ENCODE results near the gene SNRPN.
"Not testable (repeated sequence)": the region's sequence is repeated elsewhere in the genome, so short reads cannot be mapped to it uniquely, and the experiment has no call there.

Gene SNRPN

DNA sequence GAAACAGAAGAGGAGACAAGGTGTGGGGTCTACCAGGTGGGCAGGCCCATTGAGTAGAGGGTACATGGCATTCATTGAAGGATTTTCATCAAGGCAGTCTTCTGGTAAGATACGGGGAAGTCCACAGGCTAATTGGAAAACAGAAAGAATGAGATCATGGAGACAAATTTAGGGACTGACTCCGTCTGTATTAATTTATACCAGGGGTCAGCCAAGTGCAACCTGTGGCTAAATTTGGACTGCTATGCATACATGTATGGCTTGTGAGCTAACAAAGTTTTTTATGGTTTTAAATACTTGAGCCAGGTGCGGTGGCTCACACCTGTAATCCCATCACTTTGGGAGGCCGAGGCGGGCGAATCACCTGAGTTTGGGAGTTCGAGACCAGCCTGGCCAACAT, 21.1 kb upstream of the SNRPN start:
- no peak for DNase-seq (ENCODE audit: low read depth)
- TF ChIP-seq, protein P1, sequence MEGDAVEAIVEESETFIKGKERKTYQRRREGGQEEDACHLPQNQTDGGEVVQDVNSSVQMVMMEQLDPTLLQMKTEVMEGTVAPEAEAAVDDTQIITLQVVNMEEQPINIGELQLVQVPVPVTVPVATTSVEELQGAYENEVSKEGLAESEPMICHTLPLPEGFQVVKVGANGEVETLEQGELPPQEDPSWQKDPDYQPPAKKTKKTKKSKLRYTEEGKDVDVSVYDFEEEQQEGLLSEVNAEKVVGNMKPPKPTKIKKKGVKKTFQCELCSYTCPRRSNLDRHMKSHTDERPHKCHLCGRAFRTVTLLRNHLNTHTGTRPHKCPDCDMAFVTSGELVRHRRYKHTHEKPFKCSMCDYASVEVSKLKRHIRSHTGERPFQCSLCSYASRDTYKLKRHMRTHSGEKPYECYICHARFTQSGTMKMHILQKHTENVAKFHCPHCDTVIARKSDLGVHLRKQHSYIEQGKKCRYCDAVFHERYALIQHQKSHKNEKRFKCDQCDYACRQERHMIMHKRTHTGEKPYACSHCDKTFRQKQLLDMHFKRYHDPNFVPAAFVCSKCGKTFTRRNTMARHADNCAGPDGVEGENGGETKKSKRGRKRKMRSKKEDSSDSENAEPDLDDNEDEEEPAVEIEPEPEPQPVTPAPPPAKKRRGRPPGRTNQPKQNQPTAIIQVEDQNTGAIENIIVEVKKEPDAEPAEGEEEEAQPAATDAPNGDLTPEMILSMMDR (conservative IDR thresholded peaks at IDR 0.05; ENCODE audit: low read depth, low read length): no peak
- H3K4me3 ChIP-seq (ENCODE audit: low read length): no peak overlapping the region

DNA sequence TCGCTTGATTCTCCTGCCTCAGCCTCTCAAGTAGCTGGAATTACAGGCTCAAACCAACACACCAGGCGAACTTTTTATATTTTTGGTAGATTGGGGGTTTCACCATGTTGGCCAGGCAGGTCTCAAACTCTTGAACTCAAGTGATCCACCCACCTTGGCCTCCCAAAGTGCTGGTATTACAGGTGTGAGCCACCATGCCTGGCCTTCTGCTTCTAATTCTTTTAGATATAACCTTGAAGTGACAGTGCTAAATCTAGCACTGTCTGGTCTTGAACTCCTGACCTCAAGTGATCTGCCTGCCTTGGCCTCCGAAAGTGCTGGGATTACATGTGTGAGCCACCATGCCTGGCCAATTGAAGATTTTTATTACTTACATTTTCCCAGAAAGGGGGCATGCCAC, 16.6 kb upstream of the SNRPN start:
- H3K4me3 ChIP-seq (ENCODE audit: low read length); DNase-seq (ENCODE audit: low read depth): not testable (repeated sequence)

DNA sequence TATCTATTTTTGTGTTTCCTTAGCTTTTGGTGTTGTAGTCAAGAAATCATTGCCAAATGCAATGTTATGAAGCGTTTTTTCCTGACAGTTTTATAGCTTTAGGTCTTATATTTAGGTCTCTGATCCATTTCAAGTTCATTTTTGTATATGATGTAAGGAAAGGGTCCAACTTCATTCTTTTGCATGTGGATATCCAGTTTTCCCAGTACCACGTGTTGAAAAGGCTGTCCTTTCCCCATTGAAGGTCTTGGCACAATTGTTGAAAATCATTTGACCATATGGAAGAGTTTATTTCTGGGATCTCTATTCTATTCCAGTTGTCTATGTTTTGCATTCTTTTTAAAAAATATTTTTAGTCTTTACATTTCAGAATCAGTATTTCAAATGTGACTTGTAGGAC, 14.6 kb upstream of the SNRPN start:
- TF ChIP-seq, protein P1 (conservative IDR thresholded peaks at IDR 0.05; ENCODE audit: low read depth, low read length): no peak
- no peak overlapping the region for H3K4me3 ChIP-seq (ENCODE audit: low read length)
- no peak for DNase-seq (ENCODE audit: low read depth)

DNA sequence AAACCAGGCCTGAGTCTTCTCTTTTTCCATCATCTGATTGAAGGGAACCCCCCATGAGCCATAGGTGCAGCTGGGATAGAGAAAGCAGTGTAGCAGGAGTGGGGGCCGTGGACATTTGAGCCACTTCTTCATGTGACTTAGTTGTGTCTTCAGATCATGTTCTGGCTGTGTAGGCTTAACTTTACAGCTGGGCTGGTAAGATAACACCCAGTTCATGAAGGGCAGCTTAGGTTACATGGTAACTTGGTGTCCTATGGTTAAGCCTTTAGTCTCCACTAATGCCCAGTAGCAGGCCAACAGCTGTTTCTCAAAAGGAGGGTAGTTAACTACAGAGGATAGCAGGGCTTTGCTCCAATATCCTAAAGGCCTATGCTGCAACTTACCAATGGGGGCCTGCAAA, 11.4 kb upstream of the SNRPN start:
- H3K4me3 ChIP-seq (ENCODE audit: low read length): no peak overlapping the region
- TF ChIP-seq, protein P1 (conservative IDR thresholded peaks at IDR 0.05; ENCODE audit: low read depth, low read length): no peak
- no peak for DNase-seq (ENCODE audit: low read depth)

DNA sequence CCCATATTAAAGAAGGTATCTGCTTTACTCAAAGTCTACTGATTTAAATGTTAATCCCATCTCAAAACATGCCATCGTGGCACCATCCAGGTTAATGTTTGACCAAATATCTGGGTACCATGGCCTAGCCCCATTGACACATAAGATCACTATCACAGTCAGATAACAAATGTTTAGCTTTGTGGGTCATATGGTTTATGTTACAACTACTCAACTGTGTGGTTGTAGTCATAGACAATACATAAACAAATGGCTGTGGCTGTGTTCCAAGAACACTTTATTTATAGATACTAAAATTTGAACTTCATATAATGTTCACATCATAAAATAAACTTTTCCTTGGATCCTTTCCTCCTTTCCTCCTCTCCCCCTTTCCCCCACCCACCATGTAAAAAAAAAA, 9.8 kb upstream of the SNRPN start:
- no peak overlapping the region for H3K4me3 ChIP-seq (ENCODE audit: low read length)
- TF ChIP-seq, protein P1 (conservative IDR thresholded peaks at IDR 0.05; ENCODE audit: low read depth, low read length): no peak
- no peak for DNase-seq (ENCODE audit: low read depth)

DNA sequence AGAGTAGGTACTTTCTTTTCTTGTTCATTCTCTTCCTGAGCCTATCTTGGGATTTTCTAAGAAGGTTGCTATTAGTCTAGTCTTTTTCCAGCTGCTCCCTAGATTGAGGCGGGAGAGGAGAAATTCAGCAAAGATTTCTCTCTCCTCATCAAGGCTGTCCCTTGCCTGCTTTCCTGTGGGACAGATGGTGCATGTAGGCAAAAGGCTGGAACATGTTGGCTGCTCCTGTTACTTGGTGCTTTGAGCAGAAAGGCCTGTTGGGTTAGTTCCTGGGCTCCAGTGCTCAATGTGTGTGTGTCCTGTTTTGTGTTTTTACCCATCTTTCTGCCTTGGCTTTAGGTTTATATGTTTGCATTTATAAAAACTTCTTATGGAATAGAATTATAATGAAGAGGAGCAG, 9.1 kb upstream of the SNRPN start:
- no peak overlapping the region for H3K4me3 ChIP-seq (ENCODE audit: low read length)
- no peak for DNase-seq (ENCODE audit: low read depth)
- TF ChIP-seq, protein P1 (conservative IDR thresholded peaks at IDR 0.05; ENCODE audit: low read depth, low read length): no peak

DNA sequence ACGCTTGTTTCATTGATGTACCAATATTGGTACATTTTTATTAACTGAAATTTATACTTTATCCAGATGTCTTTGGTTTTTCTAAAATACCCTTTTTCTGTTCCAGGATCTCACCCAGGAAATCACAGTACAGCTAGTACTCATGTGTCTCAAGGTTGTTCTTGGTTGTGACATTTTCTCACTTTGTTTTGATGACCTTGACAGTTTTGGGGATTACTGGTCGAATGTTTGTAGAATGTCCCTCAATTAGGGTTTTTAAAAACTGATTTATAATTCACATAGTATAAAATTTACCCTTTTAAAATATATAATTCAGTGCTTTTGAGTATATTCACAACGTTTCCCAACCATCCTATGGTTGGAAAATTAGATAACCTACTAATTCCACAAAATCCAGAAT, 6.3 kb upstream of the SNRPN start:
- DNase-seq (ENCODE audit: low read depth): no peak
- TF ChIP-seq, protein P1 (conservative IDR thresholded peaks at IDR 0.05; ENCODE audit: low read depth, low read length): no peak
- no peak overlapping the region for H3K4me3 ChIP-seq (ENCODE audit: low read length)

DNA sequence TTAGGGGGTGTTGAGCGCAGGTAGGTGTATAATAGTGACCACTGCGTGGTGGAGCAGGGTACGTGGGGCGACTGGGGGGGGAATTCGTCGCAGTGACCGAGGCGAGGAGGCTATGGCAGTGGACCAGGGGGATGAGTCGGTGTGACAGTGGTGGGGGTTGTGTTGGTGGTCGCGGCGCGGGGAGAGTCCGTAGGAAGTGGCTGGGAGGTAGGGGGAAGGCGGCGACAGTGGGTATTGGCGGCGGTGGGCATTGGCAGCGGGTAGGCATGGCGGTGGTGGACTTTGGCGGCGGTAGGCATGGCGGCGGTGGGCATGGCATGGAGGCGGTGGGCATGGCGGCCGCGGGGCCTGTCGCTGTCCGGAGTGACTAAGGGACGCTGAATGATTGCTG, 739 bp downstream of the SNRPN start:
- no peak for DNase-seq (ENCODE audit: low read depth)
- TF ChIP-seq, protein P1 (conservative IDR thresholded peaks at IDR 0.05; ENCODE audit: low read depth, low read length): no peak
- peak overlapping the region; percentile 92 for H3K4me3 ChIP-seq (ENCODE audit: low read length)
